DND-41 (cell line): ENCODE results near the gene TOMM40L.
"Not testable (repeated sequence)": the region's sequence is repeated elsewhere in the genome, so short reads cannot be mapped to it uniquely, and the experiment has no call there.

ENCODE experiments used
- ATAC-seq: fragments of 200-7000 bp; cut with Tn5 transposase; 3 replicates; pipeline ENCODE4 v1.9.1; 2021; ENCODE audit warnings: low read depth; ENCODE audit not compliant: insufficient read depth
- DNase-seq: peaks from one replicate; pipeline ENCODE4 v3.0.0-alpha.2; 2020
- H2AFZ ChIP-seq: 2 replicates; pipeline ENCODE4 v1.6.0; 2012; ENCODE audit warnings: low read depth, low read length
- H3K27ac ChIP-seq: 2 replicates; pipeline ENCODE4 v1.5.1; 2012; ENCODE audit warnings: low read length, inconsistent platforms
- H3K27me3 ChIP-seq: fragments of 200-600 bp; sonication (generic); 2 replicates; pipeline ENCODE4 v1.6.0; 2012; ENCODE audit warnings: low read length, mild to moderate bottlenecking, inconsistent platforms; ENCODE audit not compliant: insufficient read depth, poor library complexity
- H3K36me3 ChIP-seq: 2 replicates; pipeline ENCODE4 v1.5.1; 2012; ENCODE audit warnings: low read length, inconsistent platforms; ENCODE audit not compliant: insufficient read depth
- H3K4me1 ChIP-seq: 2 replicates; pipeline ENCODE4 v1.5.1; 2012; ENCODE audit warnings: mild to moderate bottlenecking, low read length; ENCODE audit not compliant: insufficient read depth
- H3K4me2 ChIP-seq: 2 replicates; pipeline ENCODE4 v1.6.0; 2012; ENCODE audit warnings: mild to moderate bottlenecking, moderate library complexity, low read length, inconsistent platforms; ENCODE audit not compliant: insufficient read depth
- H3K4me3 ChIP-seq, 2 experiments: fragments of 200-600 bp in 1 of 2; shearing (Covaris generic) in 1 of 2; 2 replicates each; pipeline ENCODE4 v1.5.1; 2012 to 2016; ENCODE audit warnings: inconsistent platforms in 2 of 2, low read length in 2 of 2, mild to moderate bottlenecking in 2 of 2, low read depth in 1 of 2, moderate library complexity in 1 of 2
- H3K79me2 ChIP-seq: 2 replicates; pipeline ENCODE4 v1.6.0; 2012; ENCODE audit warnings: low read length, inconsistent platforms; ENCODE audit not compliant: insufficient read depth
- H3K9ac ChIP-seq: 2 replicates; pipeline ENCODE4 v1.6.0; 2012; ENCODE audit warnings: low read depth, mild to moderate bottlenecking, inconsistent platforms, low read length, moderate library complexity
- H3K9me3 ChIP-seq: 2 replicates; pipeline ENCODE4 v1.5.1; 2012; ENCODE audit warnings: low read length, moderate library complexity, mild to moderate bottlenecking, inconsistent platforms; ENCODE audit not compliant: insufficient read depth, severe bottlenecking
- H4K20me1 ChIP-seq: 2 replicates; pipeline ENCODE4 v1.6.0; 2012; ENCODE audit warnings: low read length; ENCODE audit not compliant: insufficient read depth
- CTCF ChIP-seq: IDR thresholded peaks from 2 replicates; pipeline ENCODE4 v1.5.1; 2012; ENCODE audit warnings: borderline replicate concordance, low read length, moderate library complexity, mild to moderate bottlenecking; ENCODE audit not compliant: poor library complexity, severe bottlenecking; ENCODE audit errors: extremely low read depth
- EZH2 ChIP-seq: IDR thresholded peaks from 3 replicates; pipeline ENCODE4 v1.6.1; 2012; ENCODE audit warnings: borderline replicate concordance, low read depth, mild to moderate bottlenecking, moderate library complexity, low read length, inconsistent platforms; ENCODE audit not compliant: severe bottlenecking

Gene TOMM40L

GRCh38 chr1:161242313-161242712, 16.5 kb downstream of the TOMM40L start:
- Histone ChIP-seq H3K4me1 (no peaks in the 10 kb centered on the region), H3K79me2 (no peaks in the 10 kb centered on the region), H3K9ac (no peak overlapping the region), H3K4me3 (no peak overlapping the region), H3K4me2 (no peak overlapping the region), H4K20me1 (no peaks in the 10 kb centered on the region), H3K9me3 (no peaks in the 10 kb centered on the region), H3K27me3 (no peaks in the 10 kb centered on the region), H3K36me3 (no peaks in the 10 kb centered on the region), H2AFZ (no peak overlapping the region), H3K27ac (no peak overlapping the region)
- no peak for ATAC-seq
- TF ChIP-seq EZH2 (no peak), CTCF (no peak)
- no peak for DNase-seq

GRCh38 chr1:161244888-161245287, 19.0 kb downstream of the TOMM40L start:
- Histone ChIP-seq H3K27me3 (no peaks in the 10 kb centered on the region), H3K4me3 (no peak overlapping the region), H3K79me2 (no peaks in the 10 kb centered on the region), H3K36me3 (no peaks in the 10 kb centered on the region), H4K20me1 (no peaks in the 10 kb centered on the region), H3K4me1 (no peaks in the 10 kb centered on the region), H3K9me3 (no peaks in the 10 kb centered on the region), H3K9ac (no peak overlapping the region), H3K27ac (no peak overlapping the region), H3K4me2 (no peak overlapping the region), H2AFZ (no peak overlapping the region)
- ATAC-seq (no peak), DNase-seq (no peak)
- no peak for TF ChIP-seq CTCF
- no peak for TF ChIP-seq EZH2

GRCh38 chr1:161250100-161250499, 24.2 kb downstream of the TOMM40L start:
- not testable (repeated sequence) for H3K4me1 ChIP-seq, ATAC-seq, H3K27ac ChIP-seq, H3K27me3 ChIP-seq, DNase-seq, H3K9me3 ChIP-seq, H4K20me1 ChIP-seq, H3K4me3 ChIP-seq, H2AFZ ChIP-seq, H3K9ac ChIP-seq, H3K79me2 ChIP-seq, H3K36me3 ChIP-seq, H3K4me2 ChIP-seq

- TF ChIP-seq EZH2 = no peak
- no peak for TF ChIP-seq CTCF
- ATAC-seq (no peak), DNase-seq (no peak)
- H3K9me3 ChIP-seq = no peaks in the 10 kb centered on the region
- no peak overlapping the region for H3K27ac ChIP-seq
- H4K20me1 ChIP-seq = no peaks in the 10 kb centered on the region
- no peak overlapping the region for H2AFZ ChIP-seq
- H3K4me3 ChIP-seq = no peak overlapping the region
- no peaks in the 10 kb centered on the region for H3K4me1 ChIP-seq
- no peaks in the 10 kb centered on the region for H3K27me3 ChIP-seq
- H3K9ac ChIP-seq = no peak overlapping the region
- H3K4me2 ChIP-seq = no peak overlapping the region
- no peaks in the 10 kb centered on the region for H3K79me2 ChIP-seq
- no peaks in the 10 kb centered on the region for H3K36me3 ChIP-seq
Observed at GRCh38 chr1:161250829-161251228, 25.0 kb downstream of the TOMM40L start.
